ENCODE data around the gene CYSRT1.

DNA sequence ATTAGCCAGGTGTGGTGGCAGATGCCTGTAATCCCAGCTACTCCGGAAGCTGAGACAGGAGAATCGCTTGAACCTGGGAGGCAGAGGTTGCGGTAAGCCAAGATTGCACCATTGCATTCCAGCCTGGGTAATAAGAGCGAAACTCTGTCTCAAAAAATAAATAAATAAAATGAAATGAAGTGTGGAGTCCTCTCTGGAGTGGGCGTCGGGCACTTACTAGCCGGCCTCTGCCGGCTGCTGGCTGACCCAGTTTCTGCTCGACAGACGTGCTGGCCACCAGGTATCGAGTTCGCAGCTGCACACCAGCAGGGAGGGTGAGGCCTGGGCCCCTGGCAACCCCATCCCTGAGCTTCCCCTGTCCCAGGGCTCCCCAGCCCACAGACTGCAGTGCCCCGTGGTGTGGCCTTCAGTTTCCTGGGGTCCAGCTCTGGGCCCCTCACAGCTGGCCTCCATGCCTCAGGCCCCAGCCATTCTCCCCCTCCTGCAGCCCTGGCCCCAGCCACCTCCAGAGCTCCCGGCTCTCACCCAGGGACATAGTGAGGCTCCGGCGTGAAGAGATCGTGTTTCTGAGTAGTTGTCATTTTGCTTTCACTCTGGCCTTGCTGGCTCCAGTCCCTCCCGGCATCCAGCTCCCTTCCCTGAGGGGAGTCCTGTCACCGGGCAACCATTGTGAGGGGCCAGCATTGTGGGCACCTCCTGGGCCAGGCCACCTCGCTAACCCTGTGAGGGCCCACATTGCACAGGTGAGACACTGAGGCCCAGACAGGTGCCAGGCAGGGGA lies 22.4 kb downstream of the CYSRT1 start:
- TF ChIP-seq, protein P1, sequence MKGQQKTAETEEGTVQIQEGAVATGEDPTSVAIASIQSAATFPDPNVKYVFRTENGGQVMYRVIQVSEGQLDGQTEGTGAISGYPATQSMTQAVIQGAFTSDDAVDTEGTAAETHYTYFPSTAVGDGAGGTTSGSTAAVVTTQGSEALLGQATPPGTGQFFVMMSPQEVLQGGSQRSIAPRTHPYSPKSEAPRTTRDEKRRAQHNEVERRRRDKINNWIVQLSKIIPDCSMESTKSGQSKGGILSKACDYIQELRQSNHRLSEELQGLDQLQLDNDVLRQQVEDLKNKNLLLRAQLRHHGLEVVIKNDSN (IDR thresholded peaks at IDR 0.05): no peak
- TF ChIP-seq CEBPB (IDR thresholded peaks at IDR 0.05): no peak
- no peak for TF ChIP-seq TEAD4 (IDR thresholded peaks at IDR 0.05)
- TF ChIP-seq, protein P2, sequence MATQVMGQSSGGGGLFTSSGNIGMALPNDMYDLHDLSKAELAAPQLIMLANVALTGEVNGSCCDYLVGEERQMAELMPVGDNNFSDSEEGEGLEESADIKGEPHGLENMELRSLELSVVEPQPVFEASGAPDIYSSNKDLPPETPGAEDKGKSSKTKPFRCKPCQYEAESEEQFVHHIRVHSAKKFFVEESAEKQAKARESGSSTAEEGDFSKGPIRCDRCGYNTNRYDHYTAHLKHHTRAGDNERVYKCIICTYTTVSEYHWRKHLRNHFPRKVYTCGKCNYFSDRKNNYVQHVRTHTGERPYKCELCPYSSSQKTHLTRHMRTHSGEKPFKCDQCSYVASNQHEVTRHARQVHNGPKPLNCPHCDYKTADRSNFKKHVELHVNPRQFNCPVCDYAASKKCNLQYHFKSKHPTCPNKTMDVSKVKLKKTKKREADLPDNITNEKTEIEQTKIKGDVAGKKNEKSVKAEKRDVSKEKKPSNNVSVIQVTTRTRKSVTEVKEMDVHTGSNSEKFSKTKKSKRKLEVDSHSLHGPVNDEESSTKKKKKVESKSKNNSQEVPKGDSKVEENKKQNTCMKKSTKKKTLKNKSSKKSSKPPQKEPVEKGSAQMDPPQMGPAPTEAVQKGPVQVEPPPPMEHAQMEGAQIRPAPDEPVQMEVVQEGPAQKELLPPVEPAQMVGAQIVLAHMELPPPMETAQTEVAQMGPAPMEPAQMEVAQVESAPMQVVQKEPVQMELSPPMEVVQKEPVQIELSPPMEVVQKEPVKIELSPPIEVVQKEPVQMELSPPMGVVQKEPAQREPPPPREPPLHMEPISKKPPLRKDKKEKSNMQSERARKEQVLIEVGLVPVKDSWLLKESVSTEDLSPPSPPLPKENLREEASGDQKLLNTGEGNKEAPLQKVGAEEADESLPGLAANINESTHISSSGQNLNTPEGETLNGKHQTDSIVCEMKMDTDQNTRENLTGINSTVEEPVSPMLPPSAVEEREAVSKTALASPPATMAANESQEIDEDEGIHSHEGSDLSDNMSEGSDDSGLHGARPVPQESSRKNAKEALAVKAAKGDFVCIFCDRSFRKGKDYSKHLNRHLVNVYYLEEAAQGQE (IDR thresholded peaks at IDR 0.05; ENCODE audit: low read depth): no peak
- TF ChIP-seq EGR1 (IDR thresholded peaks at IDR 0.05): no peak
- no peak for TF ChIP-seq ZBTB7A (IDR thresholded peaks at IDR 0.05; ENCODE audit: low read depth)
- no peak for TF ChIP-seq EP300 (IDR thresholded peaks at IDR 0.05; ENCODE audit: borderline replicate concordance)
- TF ChIP-seq TAF1 (IDR thresholded peaks at IDR 0.05; ENCODE audit: low read depth): no peak
- no peak for TF ChIP-seq FOXM1 (IDR thresholded peaks at IDR 0.05; ENCODE audit: borderline replicate concordance, low read depth)
- TF ChIP-seq, protein P3, sequence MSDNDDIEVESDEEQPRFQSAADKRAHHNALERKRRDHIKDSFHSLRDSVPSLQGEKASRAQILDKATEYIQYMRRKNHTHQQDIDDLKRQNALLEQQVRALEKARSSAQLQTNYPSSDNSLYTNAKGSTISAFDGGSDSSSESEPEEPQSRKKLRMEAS (IDR thresholded peaks at IDR 0.05): no peak
- TF ChIP-seq YY1 (IDR thresholded peaks at IDR 0.05; ENCODE audit: low read depth): no peak
- no peak for TF ChIP-seq RAD21 (IDR thresholded peaks at IDR 0.05; ENCODE audit: low read depth)
- no peak for TF ChIP-seq NFIC (IDR thresholded peaks at IDR 0.05)
